ENCODE data around the gene MTCL1.

Gene MTCL1

GRCh38 chr18:8810157-8810556, 104.8 kb downstream of the MTCL1 start:
- Histone ChIP-seq H3K14ac (ENCODE audit: low read length) (no peak overlapping the region), H3K79me2 (ENCODE audit: control insufficient read depth, insufficient read depth, low read length, poor library complexity) (no peaks in the 10 kb centered on the region), H2BK120ac (ENCODE audit: insufficient read depth, low read length, poor library complexity) (no peak overlapping the region), H3K79me1 (ENCODE audit: low read length) (no peaks in the 10 kb centered on the region), H3K36me3 (ENCODE audit: control insufficient read depth in 1 of 2, insufficient read depth in 2 of 2, low read length in 2 of 2) (no peaks in the 10 kb centered on the region), H2AK5ac (ENCODE audit: low read length) (no peak overlapping the region), H2BK5ac (ENCODE audit: low read depth, low read length, poor library complexity) (no peak overlapping the region), H3K4me3 (ENCODE audit: low read depth, low read length) (no peak overlapping the region), H3K27ac (ENCODE audit: low read depth, low read length) (no peak overlapping the region), H2BK12ac (ENCODE audit: low read length) (no peak overlapping the region), H3K4me2 (ENCODE audit: low read length) (no peak overlapping the region), H4K12ac (ENCODE audit: low read depth, low read length) (no peak overlapping the region), H3K9me3 (ENCODE audit: insufficient read depth, low read depth, low read length) (peaks cover 2% of the 10 kb centered on the region), H3K4me1 (ENCODE audit: control insufficient read depth in 1 of 2, insufficient read depth in 2 of 2, low read length in 2 of 2) (no peaks in the 10 kb centered on the region), H4K8ac (ENCODE audit: low read depth, low read length) (no peak overlapping the region), H3K9ac (ENCODE audit: low read length) (no peak overlapping the region), H3K18ac (ENCODE audit: low read length) (no peak overlapping the region), H3K23ac (ENCODE audit: low read length) (no peak overlapping the region), H3K27me3 (ENCODE audit: insufficient read depth, low read length) (no peaks in the 10 kb centered on the region), H2AFZ (ENCODE audit: insufficient read depth, low read length, poor library complexity) (no peak overlapping the region), H3K4ac (ENCODE audit: low read depth, low read length) (no peak overlapping the region), H4K91ac (ENCODE audit: low read depth, low read length) (no peak overlapping the region)
- DNase-seq = no peak
- no CpG with 5 or more reads among the region's 11 CpGs for whole genome bisulfite sequencing (ENCODE audit: extremely low coverage, insufficient coverage, insufficient read length)

GRCh38 chr18:8811115-8811514, 105.8 kb downstream of the MTCL1 start:
- Histone ChIP-seq H4K12ac (ENCODE audit: low read depth, low read length) (no peak overlapping the region), H3K4ac (ENCODE audit: low read depth, low read length) (no peak overlapping the region), H3K14ac (ENCODE audit: low read length) (no peak overlapping the region), H2BK5ac (ENCODE audit: low read depth, low read length, poor library complexity) (no peak overlapping the region), H3K27me3 (ENCODE audit: insufficient read depth, low read length) (no peaks in the 10 kb centered on the region), H3K27ac (ENCODE audit: low read depth, low read length) (no peak overlapping the region), H4K8ac (ENCODE audit: low read depth, low read length) (no peak overlapping the region), H4K91ac (ENCODE audit: low read depth, low read length) (no peak overlapping the region), H3K4me3 (ENCODE audit: low read depth, low read length) (no peak overlapping the region), H3K9ac (ENCODE audit: low read length) (no peak overlapping the region), H3K79me1 (ENCODE audit: low read length) (no peaks in the 10 kb centered on the region), H3K4me2 (ENCODE audit: low read length) (no peak overlapping the region), H2BK120ac (ENCODE audit: insufficient read depth, low read length, poor library complexity) (no peak overlapping the region), H3K4me1 (ENCODE audit: control insufficient read depth in 1 of 2, insufficient read depth in 2 of 2, low read length in 2 of 2) (no peaks in the 10 kb centered on the region), H2AFZ (ENCODE audit: insufficient read depth, low read length, poor library complexity) (no peak overlapping the region), H3K36me3 (ENCODE audit: control insufficient read depth in 1 of 2, insufficient read depth in 2 of 2, low read length in 2 of 2) (no peaks in the 10 kb centered on the region), H3K79me2 (ENCODE audit: control insufficient read depth, insufficient read depth, low read length, poor library complexity) (no peaks in the 10 kb centered on the region), H2BK12ac (ENCODE audit: low read length) (no peak overlapping the region), H3K23ac (ENCODE audit: low read length) (no peak overlapping the region), H3K18ac (ENCODE audit: low read length) (no peak overlapping the region), H2AK5ac (ENCODE audit: low read length) (no peak overlapping the region), H3K9me3 (ENCODE audit: insufficient read depth, low read depth, low read length) (peaks cover 2% of the 10 kb centered on the region)
- WGBS (ENCODE audit: extremely low coverage, insufficient coverage, insufficient read length) = no CpG with 5 or more reads among the region's 6 CpGs
- DNase-seq = peak; percentile 33 to 45

- H4K8ac ChIP-seq (ENCODE audit: low read depth, low read length) = no peak overlapping the region
- H3K79me2 ChIP-seq (ENCODE audit: control insufficient read depth, insufficient read depth, low read length, poor library complexity) = no peaks in the 10 kb centered on the region
Measured at GRCh38 chr18:8812631-8813030, 107.3 kb downstream of the MTCL1 start.

GRCh38 chr18:8813611-8814010, 108.3 kb downstream of the MTCL1 start:
- H3K4me2 ChIP-seq (ENCODE audit: low read length) = no peak overlapping the region
- peaks cover 2% of the 10 kb centered on the region for H3K9me3 ChIP-seq (ENCODE audit: insufficient read depth, low read depth, low read length)
- no peaks in the 10 kb centered on the region for H3K36me3 ChIP-seq (ENCODE audit: control insufficient read depth in 1 of 2, insufficient read depth in 2 of 2, low read length in 2 of 2)
- no peak overlapping the region for H3K23ac ChIP-seq (ENCODE audit: low read length)
- H3K18ac ChIP-seq (ENCODE audit: low read length) = no peak overlapping the region
- no peak overlapping the region for H4K8ac ChIP-seq (ENCODE audit: low read depth, low read length)
- no peak overlapping the region for H3K27ac ChIP-seq (ENCODE audit: low read depth, low read length)
- H2AK5ac ChIP-seq (ENCODE audit: low read length) = no peak overlapping the region
- no peak for DNase-seq
- H4K91ac ChIP-seq (ENCODE audit: low read depth, low read length) = no peak overlapping the region
- H3K27me3 ChIP-seq (ENCODE audit: insufficient read depth, low read length) = no peaks in the 10 kb centered on the region
- H4K12ac ChIP-seq (ENCODE audit: low read depth, low read length) = no peak overlapping the region
- H3K4ac ChIP-seq (ENCODE audit: low read depth, low read length) = no peak overlapping the region
- H2BK12ac ChIP-seq (ENCODE audit: low read length) = no peak overlapping the region
- H2BK120ac ChIP-seq (ENCODE audit: insufficient read depth, low read length, poor library complexity) = no peak overlapping the region
- no peaks in the 10 kb centered on the region for H3K79me2 ChIP-seq (ENCODE audit: control insufficient read depth, insufficient read depth, low read length, poor library complexity)
- no peaks in the 10 kb centered on the region for H3K79me1 ChIP-seq (ENCODE audit: low read length)
- no peak overlapping the region for H3K9ac ChIP-seq (ENCODE audit: low read length)
- H3K4me1 ChIP-seq (ENCODE audit: control insufficient read depth in 1 of 2, insufficient read depth in 2 of 2, low read length in 2 of 2) = no peaks in the 10 kb centered on the region
- H2AFZ ChIP-seq (ENCODE audit: insufficient read depth, low read length, poor library complexity) = no peak overlapping the region
- no peak overlapping the region for H2BK5ac ChIP-seq (ENCODE audit: low read depth, low read length, poor library complexity)
- H3K14ac ChIP-seq (ENCODE audit: low read length) = no peak overlapping the region
- no peak overlapping the region for H3K4me3 ChIP-seq (ENCODE audit: low read depth, low read length)

More at GRCh38 chr18:8812631-8813030, 107.3 kb downstream of the MTCL1 start:
- no CpG with 5 or more reads among the region's 4 CpGs for WGBS (ENCODE audit: extremely low coverage, insufficient coverage, insufficient read length)
- Histone ChIP-seq H3K79me1 (ENCODE audit: low read length) (no peaks in the 10 kb centered on the region), H3K9ac (ENCODE audit: low read length) (no peak overlapping the region), H2AFZ (ENCODE audit: insufficient read depth, low read length, poor library complexity) (no peak overlapping the region), H3K18ac (ENCODE audit: low read length) (no peak overlapping the region), H2BK5ac (ENCODE audit: low read depth, low read length, poor library complexity) (no peak overlapping the region), H3K36me3 (ENCODE audit: control insufficient read depth in 1 of 2, insufficient read depth in 2 of 2, low read length in 2 of 2) (no peaks in the 10 kb centered on the region), H3K27ac (ENCODE audit: low read depth, low read length) (no peak overlapping the region), H3K4me2 (ENCODE audit: low read length) (no peak overlapping the region), H3K9me3 (ENCODE audit: insufficient read depth, low read depth, low read length) (peaks cover 2% of the 10 kb centered on the region), H3K23ac (ENCODE audit: low read length) (no peak overlapping the region), H3K27me3 (ENCODE audit: insufficient read depth, low read length) (no peaks in the 10 kb centered on the region), H4K91ac (ENCODE audit: low read depth, low read length) (no peak overlapping the region), H3K4ac (ENCODE audit: low read depth, low read length) (no peak overlapping the region), H2BK120ac (ENCODE audit: insufficient read depth, low read length, poor library complexity) (no peak overlapping the region), H2BK12ac (ENCODE audit: low read length) (no peak overlapping the region), H4K12ac (ENCODE audit: low read depth, low read length) (no peak overlapping the region), H3K14ac (ENCODE audit: low read length) (no peak overlapping the region), H2AK5ac (ENCODE audit: low read length) (no peak overlapping the region), H3K4me3 (ENCODE audit: low read depth, low read length) (no peak overlapping the region), H3K4me1 (ENCODE audit: control insufficient read depth in 1 of 2, insufficient read depth in 2 of 2, low read length in 2 of 2) (no peaks in the 10 kb centered on the region)
- no peak for DNase-seq

All from trophoblast cell (in vitro differentiated cells and primary cell).